OCI-LY1 (cell line): Measurements from ENCODE around the gene PEAR1.

Experiments used
- CTCF ChIP-seq: fragments of 200-600 bp; sonication (generic), shearing (Covaris generic); IDR thresholded peaks from 2 replicates; pipeline ENCODE4 v1.5.1; 2017; ENCODE audit warnings: mild to moderate bottlenecking, antibody characterized with exemption, low read length, moderate library complexity, mixed read lengths
- EZH2 ChIP-seq: fragments of 200-600 bp; sonication (generic), shearing (Covaris generic); IDR thresholded peaks from 2 replicates; pipeline ENCODE4 v1.8.0; 2017; ENCODE audit warnings: borderline replicate concordance, mixed run types, mild to moderate bottlenecking, antibody characterized with exemption, low read length, moderate library complexity, mixed read lengths

- TF ChIP-seq CTCF: no peak
- no peak for TF ChIP-seq EZH2
Measured at GRCh38 chr1:156911577-156912298, 18.2 kb downstream of the PEAR1 start.
